ENCODE measurements around the gene DNAH1. TPM values are rescaled to one million over a fixed set of nuclear protein-coding genes. Genes with fewer than 3 reads are reported as not detected.

DNAH1 gene
- total RNA-seq, 1 experiment from 2014 or later: 8.3 TPM

GRCh38 chr3:52288674-52289073, 27.4 kb upstream of the DNAH1 start:
- no peaks in the 10 kb centered on the region for H3K9me3 ChIP-seq (ENCODE audit: low read length)
- peaks cover 34% of the 10 kb centered on the region for H3K4me1 ChIP-seq (ENCODE audit: low read length)
- H3K79me2 ChIP-seq (ENCODE audit: low read length): peaks cover 12% of the 10 kb centered on the region
- H3K36me3 ChIP-seq (ENCODE audit: insufficient read depth, low read length): no peaks in the 10 kb centered on the region
- H3K27ac ChIP-seq (ENCODE audit: low read length): peak overlapping the region; percentile 97
- no peak for DNase-seq
- peak overlapping the region; percentile 98 for H3K9ac ChIP-seq (ENCODE audit: low read length)
- no peaks in the 10 kb centered on the region for H3K27me3 ChIP-seq (ENCODE audit: low read length)
- H3K4me3 ChIP-seq (ENCODE audit: low read length): peak overlapping the region; percentile 73
- no peaks in the 10 kb centered on the region for H3K9me2 ChIP-seq (replicated peaks; ENCODE audit: insufficient read depth, low read length)
- peak overlapping the region; percentile 96 for H3K4me2 ChIP-seq (ENCODE audit: low read depth, low read length, poor library complexity, severe bottlenecking)
- no peak overlapping the region for H2AFZ ChIP-seq (ENCODE audit: low read length)
- no peaks in the 10 kb centered on the region for H4K20me1 ChIP-seq (ENCODE audit: insufficient read depth, low read depth, low read length)

GRCh38 chr3:52289338-52289746, 26.8 kb upstream of the DNAH1 start:
- H3K4me1 ChIP-seq (ENCODE audit: low read length): peaks cover 34% of the 10 kb centered on the region
- no peaks in the 10 kb centered on the region for H4K20me1 ChIP-seq (ENCODE audit: insufficient read depth, low read depth, low read length)
- no peaks in the 10 kb centered on the region for H3K36me3 ChIP-seq (ENCODE audit: insufficient read depth, low read length)
- peak overlapping the region; percentile 96 for H3K4me2 ChIP-seq (ENCODE audit: low read depth, low read length, poor library complexity, severe bottlenecking)
- peaks cover 12% of the 10 kb centered on the region for H3K79me2 ChIP-seq (ENCODE audit: low read length)
- no peak overlapping the region for H2AFZ ChIP-seq (ENCODE audit: low read length)
- H3K9ac ChIP-seq (ENCODE audit: low read length): no peak overlapping the region
- no peak for DNase-seq
- no peaks in the 10 kb centered on the region for H3K9me2 ChIP-seq (replicated peaks; ENCODE audit: insufficient read depth, low read length)
- no peak overlapping the region; the same call in 1 of the 2 replicates for H3K4me3 ChIP-seq (ENCODE audit: low read length)
- H3K27ac ChIP-seq (ENCODE audit: low read length): peak overlapping the region; percentile 97; the same call in 1 of the 2 replicates
- H3K9me3 ChIP-seq (ENCODE audit: low read length): no peaks in the 10 kb centered on the region
- H3K27me3 ChIP-seq (ENCODE audit: low read length): no peaks in the 10 kb centered on the region

- Histone ChIP-seq H3K9me2 (replicated peaks; ENCODE audit: insufficient read depth, low read length) (no peaks in the 10 kb centered on the region), H3K9me3 (ENCODE audit: low read length) (no peaks in the 10 kb centered on the region), H2AFZ (ENCODE audit: low read length) (no peak overlapping the region), H3K9ac (ENCODE audit: low read length) (no peak overlapping the region), H3K4me3 (ENCODE audit: low read length) (no peak overlapping the region), H3K27me3 (ENCODE audit: low read length) (no peaks in the 10 kb centered on the region), H3K36me3 (ENCODE audit: insufficient read depth, low read length) (no peaks in the 10 kb centered on the region), H3K79me2 (ENCODE audit: low read length) (peaks cover 12% of the 10 kb centered on the region), H3K4me1 (ENCODE audit: low read length) (peaks cover 34% of the 10 kb centered on the region), H4K20me1 (ENCODE audit: insufficient read depth, low read depth, low read length) (no peaks in the 10 kb centered on the region), H3K4me2 (ENCODE audit: low read depth, low read length, poor library complexity, severe bottlenecking) (no peak overlapping the region), H3K27ac (ENCODE audit: low read length) (peak overlapping the region; percentile 97; the same call in 1 of the 2 replicates)
- no peak for DNase-seq
Measured at GRCh38 chr3:52289747-52290595, 26.1 kb upstream of the DNAH1 start.

- Histone ChIP-seq H3K9me3 (ENCODE audit: low read length) (no peaks in the 10 kb centered on the region), H3K4me2 (ENCODE audit: low read depth, low read length, poor library complexity, severe bottlenecking) (no peak overlapping the region), H3K4me1 (ENCODE audit: low read length) (peaks cover 34% of the 10 kb centered on the region), H3K27ac (ENCODE audit: low read length) (no peak overlapping the region), H3K27me3 (ENCODE audit: low read length) (no peaks in the 10 kb centered on the region), H3K36me3 (ENCODE audit: insufficient read depth, low read length) (no peaks in the 10 kb centered on the region), H2AFZ (ENCODE audit: low read length) (no peak overlapping the region), H3K79me2 (ENCODE audit: low read length) (peaks cover 12% of the 10 kb centered on the region), H3K9me2 (replicated peaks; ENCODE audit: insufficient read depth, low read length) (no peaks in the 10 kb centered on the region), H4K20me1 (ENCODE audit: insufficient read depth, low read depth, low read length) (no peaks in the 10 kb centered on the region), H3K4me3 (ENCODE audit: low read length) (no peak overlapping the region), H3K9ac (ENCODE audit: low read length) (no peak overlapping the region)
- DNase-seq: no peak
Measured at GRCh38 chr3:52290596-52291507, 25.3 kb upstream of the DNAH1 start.

- no peak overlapping the region for H3K4me2 ChIP-seq (ENCODE audit: low read depth, low read length, poor library complexity, severe bottlenecking)
- no peaks in the 10 kb centered on the region for H4K20me1 ChIP-seq (ENCODE audit: insufficient read depth, low read depth, low read length)
- H3K27ac ChIP-seq (ENCODE audit: low read length): no peak overlapping the region
- no peaks in the 10 kb centered on the region for H3K9me2 ChIP-seq (replicated peaks; ENCODE audit: insufficient read depth, low read length)
- H3K4me1 ChIP-seq (ENCODE audit: low read length): peaks cover 31% of the 10 kb centered on the region
- no peak overlapping the region for H3K9ac ChIP-seq (ENCODE audit: low read length)
- peaks cover 8% of the 10 kb centered on the region for H3K79me2 ChIP-seq (ENCODE audit: low read length)
- no peaks in the 10 kb centered on the region for H3K36me3 ChIP-seq (ENCODE audit: insufficient read depth, low read length)
- peak; percentile 81 for DNase-seq
- no peak overlapping the region for H3K4me3 ChIP-seq (ENCODE audit: low read length)
- H3K27me3 ChIP-seq (ENCODE audit: low read length): no peaks in the 10 kb centered on the region
- no peaks in the 10 kb centered on the region for H3K9me3 ChIP-seq (ENCODE audit: low read length)
- H2AFZ ChIP-seq (ENCODE audit: low read length): no peak overlapping the region
Measured at GRCh38 chr3:52291508-52292181, 24.5 kb upstream of the DNAH1 start.

- no peaks in the 10 kb centered on the region for H3K36me3 ChIP-seq (ENCODE audit: insufficient read depth, low read length)
- no peak for DNase-seq
Measured at GRCh38 chr3:52292247-52293065, 23.7 kb upstream of the DNAH1 start.

GRCh38 chr3:52293491-52294319, 22.4 kb upstream of the DNAH1 start:
- H3K9me2 ChIP-seq (replicated peaks; ENCODE audit: insufficient read depth, low read length): no peaks in the 10 kb centered on the region
- no peaks in the 10 kb centered on the region for H3K36me3 ChIP-seq (ENCODE audit: insufficient read depth, low read length)
- H2AFZ ChIP-seq (ENCODE audit: low read length): no peak overlapping the region

More at GRCh38 chr3:52292247-52293065, 23.7 kb upstream of the DNAH1 start:
- Histone ChIP-seq H3K4me2 (ENCODE audit: low read depth, low read length, poor library complexity, severe bottlenecking) (no peak overlapping the region), H3K27me3 (ENCODE audit: low read length) (no peaks in the 10 kb centered on the region), H3K4me1 (ENCODE audit: low read length) (peaks cover 27% of the 10 kb centered on the region), H4K20me1 (ENCODE audit: insufficient read depth, low read depth, low read length) (no peaks in the 10 kb centered on the region), H3K9me3 (ENCODE audit: low read length) (no peaks in the 10 kb centered on the region), H3K9ac (ENCODE audit: low read length) (no peak overlapping the region), H2AFZ (ENCODE audit: low read length) (no peak overlapping the region), H3K79me2 (ENCODE audit: low read length) (peaks cover under 1% of the 10 kb centered on the region; the same call in 1 of the 2 replicates), H3K9me2 (replicated peaks; ENCODE audit: insufficient read depth, low read length) (no peaks in the 10 kb centered on the region), H3K4me3 (ENCODE audit: low read length) (no peak overlapping the region), H3K27ac (ENCODE audit: low read length) (no peak overlapping the region)

More at GRCh38 chr3:52293491-52294319, 22.4 kb upstream of the DNAH1 start:
- no peak overlapping the region for H3K27ac ChIP-seq (ENCODE audit: low read length)
- no peak overlapping the region for H3K4me3 ChIP-seq (ENCODE audit: low read length)
- DNase-seq: no peak
- no peaks in the 10 kb centered on the region for H3K9me3 ChIP-seq (ENCODE audit: low read length)
- H3K4me2 ChIP-seq (ENCODE audit: low read depth, low read length, poor library complexity, severe bottlenecking): no peak overlapping the region
- H3K27me3 ChIP-seq (ENCODE audit: low read length): no peaks in the 10 kb centered on the region
- no peaks in the 10 kb centered on the region for H4K20me1 ChIP-seq (ENCODE audit: insufficient read depth, low read depth, low read length)
- H3K79me2 ChIP-seq (ENCODE audit: low read length): no peaks in the 10 kb centered on the region
- H3K9ac ChIP-seq (ENCODE audit: low read length): no peak overlapping the region
- peaks cover 22% of the 10 kb centered on the region for H3K4me1 ChIP-seq (ENCODE audit: low read length)

Data from Karpas-422 (cell line).